Measurements from ENCODE around the gene TMOD3. TPM values are rescaled to one million over a fixed set of nuclear protein-coding genes. Genes with fewer than 3 reads are reported as not detected.

Gene TMOD3
- total and polyA plus RNA-seq, 2 experiments from 2014 or later, result 26.1 to 29.9 TPM

DNA sequence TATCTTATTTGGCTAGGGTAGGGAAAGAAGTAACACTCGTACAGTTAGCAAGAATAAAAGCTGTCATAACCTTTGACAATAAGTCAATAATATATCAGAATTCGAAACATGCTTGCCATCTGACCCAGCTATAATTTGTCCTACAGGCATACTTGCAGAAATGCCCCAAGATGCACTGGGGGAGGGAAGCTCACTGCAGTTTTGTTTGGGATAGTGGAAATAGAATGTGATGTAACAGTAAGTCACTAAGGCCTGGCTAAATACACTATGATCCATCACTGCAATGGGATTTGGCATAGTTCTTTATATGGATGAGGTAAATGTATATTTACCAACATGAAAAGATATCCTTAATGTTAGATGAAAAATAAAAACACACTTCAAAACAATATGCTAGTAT is 25.5 kb upstream of the TMOD3 start (continued):
- TF ChIP-seq, protein P1, sequence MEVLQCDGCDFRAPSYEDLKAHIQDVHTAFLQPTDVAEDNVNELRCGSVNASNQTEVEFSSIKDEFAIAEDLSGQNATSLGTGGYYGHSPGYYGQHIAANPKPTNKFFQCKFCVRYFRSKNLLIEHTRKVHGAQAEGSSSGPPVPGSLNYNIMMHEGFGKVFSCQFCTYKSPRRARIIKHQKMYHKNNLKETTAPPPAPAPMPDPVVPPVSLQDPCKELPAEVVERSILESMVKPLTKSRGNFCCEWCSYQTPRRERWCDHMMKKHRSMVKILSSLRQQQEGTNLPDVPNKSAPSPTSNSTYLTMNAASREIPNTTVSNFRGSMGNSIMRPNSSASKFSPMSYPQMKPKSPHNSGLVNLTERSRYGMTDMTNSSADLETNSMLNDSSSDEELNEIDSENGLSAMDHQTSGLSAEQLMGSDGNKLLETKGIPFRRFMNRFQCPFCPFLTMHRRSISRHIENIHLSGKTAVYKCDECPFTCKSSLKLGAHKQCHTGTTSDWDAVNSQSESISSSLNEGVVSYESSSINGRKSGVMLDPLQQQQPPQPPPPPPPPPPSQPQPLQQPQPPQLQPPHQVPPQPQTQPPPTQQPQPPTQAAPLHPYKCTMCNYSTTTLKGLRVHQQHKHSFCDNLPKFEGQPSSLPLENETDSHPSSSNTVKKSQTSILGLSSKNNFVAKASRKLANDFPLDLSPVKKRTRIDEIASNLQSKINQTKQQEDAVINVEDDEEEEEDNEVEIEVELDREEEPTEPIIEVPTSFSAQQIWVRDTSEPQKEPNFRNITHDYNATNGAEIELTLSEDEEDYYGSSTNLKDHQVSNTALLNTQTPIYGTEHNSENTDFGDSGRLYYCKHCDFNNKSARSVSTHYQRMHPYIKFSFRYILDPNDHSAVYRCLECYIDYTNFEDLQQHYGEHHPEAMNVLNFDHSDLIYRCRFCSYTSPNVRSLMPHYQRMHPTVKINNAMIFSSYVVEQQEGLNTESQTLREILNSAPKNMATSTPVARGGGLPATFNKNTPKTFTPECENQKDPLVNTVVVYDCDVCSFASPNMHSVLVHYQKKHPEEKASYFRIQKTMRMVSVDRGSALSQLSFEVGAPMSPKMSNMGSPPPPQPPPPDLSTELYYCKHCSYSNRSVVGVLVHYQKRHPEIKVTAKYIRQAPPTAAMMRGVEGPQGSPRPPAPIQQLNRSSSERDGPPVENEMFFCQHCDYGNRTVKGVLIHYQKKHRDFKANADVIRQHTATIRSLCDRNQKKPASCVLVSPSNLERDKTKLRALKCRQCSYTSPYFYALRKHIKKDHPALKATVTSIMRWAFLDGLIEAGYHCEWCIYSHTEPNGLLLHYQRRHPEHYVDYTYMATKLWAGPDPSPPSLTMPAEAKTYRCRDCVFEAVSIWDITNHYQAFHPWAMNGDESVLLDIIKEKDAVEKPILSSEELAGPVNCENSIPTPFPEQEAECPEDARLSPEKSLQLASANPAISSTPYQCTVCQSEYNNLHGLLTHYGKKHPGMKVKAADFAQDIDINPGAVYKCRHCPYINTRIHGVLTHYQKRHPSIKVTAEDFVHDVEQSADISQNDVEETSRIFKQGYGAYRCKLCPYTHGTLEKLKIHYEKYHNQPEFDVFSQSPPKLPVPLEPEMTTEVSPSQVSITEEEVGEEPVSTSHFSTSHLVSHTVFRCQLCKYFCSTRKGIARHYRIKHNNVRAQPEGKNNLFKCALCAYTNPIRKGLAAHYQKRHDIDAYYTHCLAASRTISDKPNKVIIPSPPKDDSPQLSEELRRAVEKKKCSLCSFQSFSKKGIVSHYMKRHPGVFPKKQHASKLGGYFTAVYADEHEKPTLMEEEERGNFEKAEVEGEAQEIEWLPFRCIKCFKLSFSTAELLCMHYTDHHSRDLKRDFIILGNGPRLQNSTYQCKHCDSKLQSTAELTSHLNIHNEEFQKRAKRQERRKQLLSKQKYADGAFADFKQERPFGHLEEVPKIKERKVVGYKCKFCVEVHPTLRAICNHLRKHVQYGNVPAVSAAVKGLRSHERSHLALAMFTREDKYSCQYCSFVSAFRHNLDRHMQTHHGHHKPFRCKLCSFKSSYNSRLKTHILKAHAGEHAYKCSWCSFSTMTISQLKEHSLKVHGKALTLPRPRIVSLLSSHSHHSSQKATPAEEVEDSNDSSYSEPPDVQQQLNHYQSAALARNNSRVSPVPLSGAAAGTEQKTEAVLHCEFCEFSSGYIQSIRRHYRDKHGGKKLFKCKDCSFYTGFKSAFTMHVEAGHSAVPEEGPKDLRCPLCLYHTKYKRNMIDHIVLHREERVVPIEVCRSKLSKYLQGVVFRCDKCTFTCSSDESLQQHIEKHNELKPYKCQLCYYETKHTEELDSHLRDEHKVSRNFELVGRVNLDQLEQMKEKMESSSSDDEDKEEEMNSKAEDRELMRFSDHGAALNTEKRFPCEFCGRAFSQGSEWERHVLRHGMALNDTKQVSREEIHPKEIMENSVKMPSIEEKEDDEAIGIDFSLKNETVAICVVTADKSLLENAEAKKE (CRISPR knock-in tag; IDR thresholded peaks at IDR 0.05), result no peak
- TF ChIP-seq ZNF331 (CRISPR knock-in tag; IDR thresholded peaks at IDR 0.05; ENCODE audit: low read depth) (no peak), POLR2AphosphoS5 (IDR thresholded peaks at IDR 0.05; ENCODE audit: low read depth) (no peak), ZNF114 (CRISPR knock-in tag; IDR thresholded peaks at IDR 0.05) (no peak), JUNB (IDR thresholded peaks at IDR 0.05; ENCODE audit: unreplicated experiment) (no peak)

DNA sequence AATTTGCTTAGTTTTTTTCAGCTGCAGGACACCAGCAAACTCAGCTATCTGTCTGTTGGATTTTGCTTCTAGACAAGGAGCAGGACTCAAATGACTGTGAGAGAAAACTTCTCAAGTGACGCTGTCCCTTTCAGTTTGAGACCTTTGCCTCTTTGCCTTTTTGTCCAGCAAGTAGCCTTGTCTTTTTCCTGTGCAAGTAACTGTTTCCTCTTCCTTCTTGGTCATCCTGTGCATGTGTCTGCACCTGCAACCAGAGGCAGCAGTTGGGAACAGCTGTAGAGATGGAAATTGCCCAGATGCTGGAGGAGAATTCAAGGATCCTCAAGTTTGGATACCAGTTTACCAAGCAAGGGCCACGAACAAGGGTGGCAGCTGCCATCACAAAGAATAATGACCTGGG is 23.3 kb upstream of the TMOD3 start:
- Histone ChIP-seq H3K4me1 (ENCODE audit: insufficient read depth) (no peaks in the 10 kb centered on the region), H3F3A (replicated peaks; ENCODE audit: low read depth) (no peaks in the 10 kb centered on the region), H3K4me2 (no peak overlapping the region), H3K9me2 (ENCODE audit: insufficient read depth) (no peaks in the 10 kb centered on the region), H3K27ac (ENCODE audit: low read depth) (no peak overlapping the region), H3K4me3 (no peak overlapping the region), H4K20me1 (replicated peaks; ENCODE audit: insufficient read depth) (no peaks in the 10 kb centered on the region), H2AFZ (no peak overlapping the region), H3K79me2 (replicated peaks; ENCODE audit: insufficient read depth) (no peaks in the 10 kb centered on the region), H3K36me3 (ENCODE audit: insufficient read depth) (0 out of 2 replicates have a peak, but pooled peaks cover 3% of the 10 kb centered on the region), H3K27me3 (ENCODE audit: insufficient read depth) (no peaks in the 10 kb centered on the region)
- ATAC-seq (no peak), DNase-seq (ENCODE audit: low spot score) (no peak)
- Mint-ChIP-seq H3K27ac (no peak overlapping the region), H3K36me3 (ENCODE audit: low read depth) (no peaks in the 10 kb centered on the region), H3K9me3 (no peaks in the 10 kb centered on the region), H3K4me1 (no peaks in the 10 kb centered on the region), H3K27me3 (ENCODE audit: insufficient read depth, low read depth, poor library complexity) (peaks cover 4% of the 10 kb centered on the region), H3K4me3 (no peak overlapping the region)
- TF ChIP-seq JUNB (IDR thresholded peaks at IDR 0.05; ENCODE audit: unreplicated experiment) (no peak), STAT1 (IDR thresholded peaks at IDR 0.05; ENCODE audit: unreplicated experiment) (no peak), EZH2phosphoT487 (IDR thresholded peaks at IDR 0.05; ENCODE audit: unreplicated experiment) (no peak), ZNF331 (CRISPR knock-in tag; IDR thresholded peaks at IDR 0.05; ENCODE audit: low read depth) (no peak), ZNF114 (CRISPR knock-in tag; IDR thresholded peaks at IDR 0.05) (no peak), NANOG (IDR thresholded peaks at IDR 0.05; ENCODE audit: borderline replicate concordance) (no peak)
- TF ChIP-seq, protein P1 (CRISPR knock-in tag; IDR thresholded peaks at IDR 0.05), result no peak
- TF ChIP-seq, protein P2, sequence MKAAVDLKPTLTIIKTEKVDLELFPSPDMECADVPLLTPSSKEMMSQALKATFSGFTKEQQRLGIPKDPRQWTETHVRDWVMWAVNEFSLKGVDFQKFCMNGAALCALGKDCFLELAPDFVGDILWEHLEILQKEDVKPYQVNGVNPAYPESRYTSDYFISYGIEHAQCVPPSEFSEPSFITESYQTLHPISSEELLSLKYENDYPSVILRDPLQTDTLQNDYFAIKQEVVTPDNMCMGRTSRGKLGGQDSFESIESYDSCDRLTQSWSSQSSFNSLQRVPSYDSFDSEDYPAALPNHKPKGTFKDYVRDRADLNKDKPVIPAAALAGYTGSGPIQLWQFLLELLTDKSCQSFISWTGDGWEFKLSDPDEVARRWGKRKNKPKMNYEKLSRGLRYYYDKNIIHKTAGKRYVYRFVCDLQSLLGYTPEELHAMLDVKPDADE (IDR thresholded peaks at IDR 0.05), result no peak

Data from GM23338 (cell line).